H1 (cell line): Measurements from ENCODE around the gene RABL3. TPM values are rescaled to one million over a fixed set of nuclear protein-coding genes. Genes with fewer than 3 reads are reported as not detected.

Experiments used
- CTCF ChIA-PET: fragments of 300-600 bp; sonication (Branson Sonifier 250); formaldehyde crosslinking; loops from one replicate; lab custom pipeline; 2021; ENCODE audit not compliant: partially characterized antibody; lab: Charles Lee
- POLR2A ChIA-PET: fragments of 300-600 bp; sonication (Branson Sonifier 250); formaldehyde crosslinking; loops from one replicate; lab custom pipeline; 2021; ENCODE audit warnings: inconsistent platforms; ENCODE audit not compliant: partially characterized antibody; lab: Charles Lee
- DNase-seq, 2 experiments: peaks; one replicate each; pipeline versions ENCODE4 v3.0.0 to v3.0.0-alpha.2; 2010 to 2022; ENCODE audit warnings: low spot score in 2 of 2, low read depth in 1 of 2, mixed read lengths in 1 of 2
- FAIRE-seq: peaks from 2 replicates; lab custom pipeline; 2011; peaks lifted over from hg19 to GRCh38; lab: Jason Lieb, UNC
- H2AFZ ChIP-seq: 2 replicates; pipeline ENCODE4 v1.8.1; 2012; ENCODE audit warnings: low read length, inconsistent platforms
- H2AK5ac ChIP-seq: 2 replicates; pipeline ENCODE4 v1.6.1; 2013; ENCODE audit warnings: low read depth, low read length
- H2BK120ac ChIP-seq: replicated peaks from 2 replicates; pipeline ENCODE3; 2013; ENCODE audit warnings: low read depth, low read length, inconsistent platforms
- H2BK12ac ChIP-seq: 2 replicates; pipeline ENCODE4 v1.6.1; 2013; ENCODE audit warnings: low read depth, low read length
- H2BK15ac ChIP-seq: 2 replicates; pipeline ENCODE4 v1.6.1; 2013; ENCODE audit warnings: low read length
- H2BK20ac ChIP-seq: 2 replicates; pipeline ENCODE4 v1.6.1; 2013; ENCODE audit warnings: low read length
- H2BK5ac ChIP-seq: 2 replicates; pipeline ENCODE4 v1.6.1; 2013; ENCODE audit warnings: low read depth, low read length
- H3K14ac ChIP-seq: 2 replicates; pipeline ENCODE4 v1.6.1; 2013; ENCODE audit warnings: inconsistent platforms; ENCODE audit not compliant: insufficient read length
- H3K18ac ChIP-seq: 2 replicates; pipeline ENCODE4 v1.6.1; 2013; ENCODE audit warnings: low read length; ENCODE audit errors: extremely low read depth
- H3K23ac ChIP-seq: 2 replicates; pipeline ENCODE4 v1.6.1; 2013; ENCODE audit warnings: inconsistent platforms; ENCODE audit not compliant: insufficient read length
- H3K23me2 ChIP-seq: 2 replicates; pipeline ENCODE4 v1.6.1; 2013; ENCODE audit warnings: low read depth, low read length
- H3K27ac ChIP-seq: 2 replicates; pipeline ENCODE4 v1.6.1; 2011; ENCODE audit warnings: low read depth, low read length, inconsistent platforms
- H3K27me3 ChIP-seq, 4 experiments: replicated peaks in 1 of 4; 1 replicate in 1 of 4; 2 replicates in 3 of 4; pipeline versions ENCODE4 v1.6.1 to v1.8.1; 2011 to 2013; ENCODE audit warnings: low read length in 3 of 4, mild to moderate bottlenecking in 3 of 4, inconsistent platforms in 2 of 4, mixed read lengths in 2 of 4, moderate library complexity in 1 of 4; ENCODE audit not compliant: control insufficient read depth in 3 of 4, insufficient read depth in 3 of 4; ENCODE audit errors: extremely low read depth in 1 of 4
- H3K36me3 ChIP-seq, 4 experiments: 2 replicates each; pipeline versions ENCODE4 v1.6.1 to v1.8.1; 2011 to 2013; ENCODE audit warnings: mild to moderate bottlenecking in 4 of 4, low read length in 3 of 4, moderate library complexity in 2 of 4, control low read depth in 1 of 4, inconsistent platforms in 1 of 4; ENCODE audit not compliant: insufficient read depth in 4 of 4, control insufficient read depth in 2 of 4
- H3K4ac ChIP-seq: replicated peaks from 2 replicates; pipeline ENCODE3; 2013; ENCODE audit warnings: low read length, low read depth, mixed read lengths, inconsistent platforms; ENCODE audit not compliant: insufficient read length
- H3K4me1 ChIP-seq, 4 experiments: replicated peaks in 1 of 4; 1 replicate in 1 of 4; 2 replicates in 3 of 4; pipeline versions ENCODE4 v1.6.1 to v1.8.1; 2011 to 2013; ENCODE audit warnings: low read length in 3 of 4, inconsistent platforms in 2 of 4, mixed read lengths in 1 of 4; ENCODE audit not compliant: insufficient read depth in 4 of 4, control insufficient read depth in 3 of 4
- H3K4me2 ChIP-seq, 2 experiments: 2 replicates each; pipeline versions ENCODE4 v1.6.1 to v1.8.1; 2011 to 2013; ENCODE audit warnings: low read depth in 2 of 2, low read length in 2 of 2, control low read depth in 1 of 2, inconsistent platforms in 1 of 2, mild to moderate bottlenecking in 1 of 2; ENCODE audit not compliant: insufficient read depth in 1 of 2
- H3K4me3 ChIP-seq, 4 experiments: fragments of 200-600, 300-600 bp in 1 of 4; sonication (generic), shearing (Covaris generic), sonication (Bioruptor Twin) in 1 of 4; 2 replicates each; pipeline versions ENCODE4 v1.5.1 to v1.8.1; 2011 to 2016; ENCODE audit warnings: low read length in 4 of 4, low read depth in 3 of 4, control low read depth in 2 of 4, inconsistent platforms in 2 of 4, mild to moderate bottlenecking in 2 of 4, mixed read lengths in 1 of 4, moderate library complexity in 1 of 4; ENCODE audit not compliant: insufficient read depth in 2 of 4; ENCODE audit errors: extremely low read depth in 1 of 4
- H3K56ac ChIP-seq: replicated peaks from 2 replicates; pipeline ENCODE3; 2013; ENCODE audit warnings: low read depth, mild to moderate bottlenecking, mixed read lengths, low read length, inconsistent platforms; ENCODE audit not compliant: insufficient read length
- H3K79me1 ChIP-seq: 2 replicates; pipeline ENCODE4 v1.6.1; 2013; ENCODE audit warnings: low read depth, low read length, control low read depth
- H3K79me2 ChIP-seq, 2 experiments: 2 replicates each; pipeline versions ENCODE4 v1.6.1 to v1.8.1; 2012 to 2013; ENCODE audit warnings: low read length in 2 of 2, mild to moderate bottlenecking in 2 of 2, inconsistent platforms in 1 of 2; ENCODE audit not compliant: insufficient read depth in 2 of 2, control insufficient read depth in 1 of 2
- H3K9ac ChIP-seq, 4 experiments: replicated peaks in 1 of 4; 1 replicate in 1 of 4; 2 replicates in 3 of 4; pipeline versions ENCODE4 v1.6.1 to v1.8.1; 2011 to 2013; ENCODE audit warnings: low read depth in 3 of 4, low read length in 3 of 4, control low read depth in 2 of 4, mild to moderate bottlenecking in 2 of 4, moderate library complexity in 2 of 4, inconsistent platforms in 1 of 4; ENCODE audit errors: extremely low read depth in 1 of 4
- H3K9me3 ChIP-seq, 2 experiments: 2 replicates each; pipeline versions ENCODE4 v1.6.1 to v1.8.1; 2012 to 2013; ENCODE audit warnings: mild to moderate bottlenecking in 2 of 2, moderate library complexity in 2 of 2, control low read depth in 1 of 2, inconsistent platforms in 1 of 2, low read depth in 1 of 2, low read length in 1 of 2, mixed read lengths in 1 of 2; ENCODE audit not compliant: insufficient read depth in 2 of 2
- H4K20me1 ChIP-seq, 2 experiments: replicated peaks in 1 of 2; 2 replicates each; pipeline versions ENCODE3 to v1.8.1; 2011 to 2013; ENCODE audit warnings: inconsistent platforms in 2 of 2, low read length in 2 of 2, mild to moderate bottlenecking in 1 of 2; ENCODE audit not compliant: insufficient read depth in 2 of 2, control insufficient read depth in 1 of 2
- H4K5ac ChIP-seq: 2 replicates; pipeline ENCODE4 v1.6.1; 2013; ENCODE audit warnings: low read length, low read depth, mixed read lengths, inconsistent platforms; ENCODE audit not compliant: insufficient read length
- H4K8ac ChIP-seq: 2 replicates; pipeline ENCODE4 v1.8.0; 2013; ENCODE audit warnings: mild to moderate bottlenecking, moderate library complexity, low read length, inconsistent platforms; ENCODE audit not compliant: insufficient read depth; ENCODE audit errors: extremely low read depth
- H4K91ac ChIP-seq: replicated peaks from 2 replicates; pipeline ENCODE3; 2013; ENCODE audit warnings: low read length, mixed read lengths, inconsistent platforms; ENCODE audit not compliant: insufficient read length
- EP300 ChIP-seq, 2 experiments: IDR thresholded peaks; 1 replicate in 1 of 2; 2 replicates in 1 of 2; pipeline ENCODE4 v1.6.1; 2011 to 2012; ENCODE audit warnings: low read depth in 2 of 2, low read length in 2 of 2, mild to moderate bottlenecking in 2 of 2, borderline replicate concordance in 1 of 2, inconsistent platforms in 1 of 2, moderate library complexity in 1 of 2
- EZH2 ChIP-seq: fragments of 200-600 bp; sonication (generic); IDR thresholded peaks from 2 replicates; pipeline ENCODE4 v1.7.1; 2012; ENCODE audit warnings: low read depth, mild to moderate bottlenecking, moderate library complexity, low read length, inconsistent platforms; ENCODE audit not compliant: severe bottlenecking
- MAFK ChIP-seq: IDR thresholded peaks from 2 replicates; pipeline ENCODE4 v1.6.1; 2012; ENCODE audit warnings: low read depth, mild to moderate bottlenecking, improper control_type of control experiment, low read length
- WGBS, 2 experiments: shearing (Covaris generic) in 1 of 2; methylation state at CpG; one replicate each; pipeline versions ENCODE4 v1.1.6 to v1.1.7; 2013 to 2015; ENCODE audit warnings: low lambda C conversion rate in 2 of 2, mixed read lengths in 2 of 2, inconsistent platforms in 1 of 2, low coverage in 1 of 2, missing lambda C conversion rate in 1 of 2; ENCODE audit not compliant: insufficient replicate concordance in 2 of 2, insufficient coverage in 1 of 2, insufficient read length in 1 of 2; ENCODE audit errors: extremely low coverage in 1 of 2, missing lambda C conversion rate in 1 of 2; 5-methylcytosine and 5-hydroxymethylcytosine counted together
- polyA plus RNA-seq, 7 experiments: library from polyadenylated mRNA; depleted of rRNA in 3 of 7; stranded (reverse) in 5 of 7; unstranded in 2 of 7; fragments of >200 nt in 5 of 7; fragments of 200-250 nt in 2 of 7; gene quantifications; 1 replicate in 5 of 7; 2 replicates in 1 of 7; 4 replicates in 1 of 7; pipeline versions ENCODE4 v1.2.1 to v1.2.3, GENCODE V29; 2011 to 2013; ENCODE audit warnings: missing spikeins in 2 of 7, mixed read lengths in 2 of 7
- total RNA-seq: library from RNA; stranded (reverse); fragmentation: NEBNext Ultra II Directional; extraction: Animal tissue kit (Norgen Biotek cat#: 25700); gene quantifications from 2 replicates; pipeline ENCODE4 v1.2.1, GENCODE V29; 2021

RABL3 gene
- total and polyA plus RNA-seq, 2 of the 8 experiments (the other 6 are each of a cell fraction or from before 2014, with no cell fraction given), result 4.4 to 19.2 TPM

DNA sequence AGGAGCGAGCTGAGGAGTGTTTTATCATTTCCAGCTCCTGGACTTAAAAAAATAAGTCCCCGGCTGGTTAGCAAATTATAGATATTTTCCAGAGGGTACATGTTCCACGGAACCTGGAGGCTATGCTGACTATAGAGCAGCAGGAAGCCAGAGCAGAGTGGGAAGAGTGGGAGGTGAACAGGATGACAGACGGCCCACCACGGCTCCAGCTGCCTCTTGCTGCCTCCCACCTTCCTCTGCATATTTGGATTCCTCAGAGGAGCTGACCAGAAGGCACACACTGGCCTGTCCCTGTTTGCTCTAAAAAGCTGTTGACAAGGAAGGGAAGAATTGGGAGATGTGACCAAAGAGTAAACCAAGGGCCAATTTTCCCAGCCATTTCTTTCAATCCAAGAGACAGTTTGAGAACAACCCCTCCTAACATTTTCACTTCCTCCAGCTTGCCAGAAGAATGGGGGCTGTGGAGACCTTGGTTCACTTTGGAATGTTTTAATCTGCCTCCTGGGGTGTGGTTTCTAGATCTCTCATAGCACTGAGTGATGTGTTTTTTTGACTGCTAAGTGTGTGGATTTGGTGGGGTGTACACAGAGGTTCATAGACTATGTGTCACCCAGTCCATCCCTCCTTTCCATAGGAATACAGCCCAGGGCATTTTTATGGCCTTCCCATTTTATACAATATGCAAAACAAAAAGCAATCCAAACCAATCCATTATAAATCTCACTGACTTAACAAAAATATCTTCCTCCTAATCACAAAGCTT is 97.1 kb downstream of the RABL3 start:
- ChIA-PET POLR2A (no interaction called here), CTCF (interaction anchor here (1.4 kb wide), 1 partner anchor 9 kb away, joined by 3 read pairs; no protein-coding TSS in a partner anchor)
- no peak overlapping the region for H3K27ac ChIP-seq
- no peak overlapping the region for H3K4me2 ChIP-seq
- H3K14ac ChIP-seq, result no peak overlapping the region
- H3K36me3 ChIP-seq, result no peaks in the 10 kb centered on the region
- no peak overlapping the region for H3K4ac ChIP-seq
- no peak overlapping the region for H2AK5ac ChIP-seq
- no peak overlapping the region for H3K56ac ChIP-seq
- H3K4me1 ChIP-seq, result no peaks in the 10 kb centered on the region
- no peak overlapping the region for H2BK20ac ChIP-seq
- H4K5ac ChIP-seq, result no peak overlapping the region
- no peak overlapping the region for H2BK120ac ChIP-seq
- H3K9me3 ChIP-seq, result no peaks in the 10 kb centered on the region
- H4K8ac ChIP-seq, result no peak overlapping the region
- H2BK12ac ChIP-seq, result no peak overlapping the region
- no peak overlapping the region for H3K23ac ChIP-seq
- H2BK5ac ChIP-seq, result no peak overlapping the region
- H4K91ac ChIP-seq, result no peak overlapping the region
- no peaks in the 10 kb centered on the region for H3K27me3 ChIP-seq
- no peak for DNase-seq
- peak overlapping the region; percentile 34; the same call in 1 of the 2 replicates for H2AFZ ChIP-seq
- TF ChIP-seq EP300 (IDR thresholded peaks at IDR 0.05; ENCODE audit: borderline replicate concordance in 1 of 2, low read depth in 2 of 2, low read length in 2 of 2), result no peak
- TF ChIP-seq EZH2, result no peak
- no peak for TF ChIP-seq MAFK
- FAIRE-seq, result no peak
- H3K79me2 ChIP-seq, result no peaks in the 10 kb centered on the region
- no peaks in the 10 kb centered on the region for H3K23me2 ChIP-seq
- H3K9ac ChIP-seq, result no peak overlapping the region
- no peak overlapping the region for H2BK15ac ChIP-seq
- no peak overlapping the region for H3K4me3 ChIP-seq
- H4K20me1 ChIP-seq, result no peaks in the 10 kb centered on the region
- no peaks in the 10 kb centered on the region for H3K79me1 ChIP-seq
- H3K18ac ChIP-seq, result no peak overlapping the region
- WGBS, 2 experiments, result 89% methylated on average over 5 of the region's 5 CpGs; no CpG with 5 or more reads in 1 of the 2 experiments
